HG02798 (cell line): Measurements from ENCODE around the gene CEACAM5.
"Not testable (repeated sequence)": the region's sequence is repeated elsewhere in the genome, so short reads cannot be mapped to it uniquely, and the experiment has no call there.

Experiments
- ATAC-seq: cut with Tn5 transposase; IDR thresholded peaks from one replicate; pipeline ENCODE4 v1.9.1; 2021; ENCODE audit warnings: mild to moderate bottlenecking; ENCODE audit not compliant: unreplicated experiment, poor library complexity

CEACAM5 gene

GRCh38 chr19:41735071-41735600 is 26.7 kb downstream of the CEACAM5 start:
- ATAC-seq = no peak

- ATAC-seq = no peak
Observed at GRCh38 chr19:41739361-41739760, 30.9 kb downstream of the CEACAM5 start.

DNA sequence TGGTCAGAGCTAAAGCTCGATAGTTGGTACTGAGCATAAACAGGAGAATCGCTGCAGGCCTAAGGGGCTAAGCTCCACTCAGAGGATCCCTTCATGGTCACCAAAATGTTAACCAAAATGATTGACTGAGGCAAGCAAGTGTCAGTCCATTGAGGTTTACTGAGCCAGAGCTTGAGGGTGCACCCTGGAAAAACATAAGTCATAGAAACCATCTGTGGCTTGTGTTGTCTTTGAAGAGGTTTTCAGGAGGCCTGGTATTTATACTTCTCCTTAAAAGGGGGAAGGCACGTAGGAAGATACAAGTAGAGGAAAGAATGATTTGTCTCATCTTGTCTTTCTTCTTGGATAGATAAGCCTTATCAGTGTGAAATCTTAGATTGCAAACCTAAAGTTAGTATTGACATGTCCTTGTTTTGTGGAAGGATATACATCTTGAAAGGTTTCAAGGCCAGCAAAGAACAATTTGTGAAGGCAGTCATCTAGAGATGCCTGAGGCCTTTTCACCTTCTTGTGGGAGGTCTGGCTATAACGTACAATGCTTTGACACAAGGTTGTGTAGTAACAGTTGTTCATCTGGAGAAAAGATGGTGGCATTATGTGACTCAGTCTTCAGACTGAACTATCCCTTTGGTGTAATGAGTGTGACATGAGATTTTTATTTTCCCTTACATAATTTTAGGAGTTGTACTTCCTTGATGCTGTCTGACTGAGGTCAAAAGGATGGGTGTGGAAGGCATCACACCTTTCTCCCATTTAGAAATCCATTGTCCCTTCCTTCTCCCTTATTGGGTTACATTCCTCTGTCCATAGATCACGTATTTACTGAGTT is 32.2 kb downstream of the CEACAM5 start:
- ATAC-seq = no peak

DNA sequence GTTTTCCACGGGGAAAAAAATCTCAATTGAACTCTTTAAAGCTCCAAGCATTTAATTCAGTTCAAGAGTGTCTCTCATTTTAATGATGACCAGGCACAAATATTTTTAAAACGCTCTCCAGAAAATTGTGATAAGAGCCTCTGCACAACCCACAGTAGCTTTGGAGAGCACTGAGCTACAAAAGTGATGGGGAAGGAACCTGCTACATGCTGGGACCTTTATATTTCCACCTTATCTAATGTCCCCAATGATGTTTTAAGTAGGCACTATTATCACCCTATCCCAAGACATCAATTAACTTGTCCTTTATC is 32.8 kb downstream of the CEACAM5 start:
- no peak for ATAC-seq

- no peak for ATAC-seq
Observed at GRCh38 chr19:41744850-41745249, 36.4 kb downstream of the CEACAM5 start.

- no peak for ATAC-seq
Observed at GRCh38 chr19:41745756-41746155, 37.3 kb downstream of the CEACAM5 start.

GRCh38 chr19:41746593-41747227 is 38.3 kb downstream of the CEACAM5 start:
- no peak for ATAC-seq

GRCh38 chr19:41748012-41748411 is 39.6 kb downstream of the CEACAM5 start:
- no peak for ATAC-seq

GRCh38 chr19:41750248-41751134 is 42.1 kb downstream of the CEACAM5 start:
- not testable (repeated sequence) for ATAC-seq

DNA sequence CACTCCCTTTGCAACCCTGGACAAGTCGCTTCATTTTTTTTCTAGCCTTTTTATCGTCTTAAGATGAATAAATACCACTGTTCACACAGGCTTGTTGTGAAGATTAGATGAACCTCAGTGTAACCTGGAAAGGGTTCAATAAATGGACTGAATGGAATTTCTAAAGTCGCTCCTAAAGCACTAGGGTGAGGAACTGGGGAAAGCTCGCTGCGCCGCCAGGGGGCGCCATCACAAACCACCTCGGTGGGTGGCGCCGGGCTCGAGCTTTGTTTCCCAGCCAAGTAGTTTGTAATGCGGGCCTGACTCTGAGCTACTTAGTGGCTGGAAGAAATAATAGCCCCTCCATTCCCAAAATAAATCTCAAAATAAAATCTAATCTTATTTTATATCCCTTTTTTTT is 44.7 kb downstream of the CEACAM5 start:
- no peak for ATAC-seq

GRCh38 chr19:41753936-41754529 is 45.6 kb downstream of the CEACAM5 start:
- ATAC-seq = peak; percentile 35

DNA sequence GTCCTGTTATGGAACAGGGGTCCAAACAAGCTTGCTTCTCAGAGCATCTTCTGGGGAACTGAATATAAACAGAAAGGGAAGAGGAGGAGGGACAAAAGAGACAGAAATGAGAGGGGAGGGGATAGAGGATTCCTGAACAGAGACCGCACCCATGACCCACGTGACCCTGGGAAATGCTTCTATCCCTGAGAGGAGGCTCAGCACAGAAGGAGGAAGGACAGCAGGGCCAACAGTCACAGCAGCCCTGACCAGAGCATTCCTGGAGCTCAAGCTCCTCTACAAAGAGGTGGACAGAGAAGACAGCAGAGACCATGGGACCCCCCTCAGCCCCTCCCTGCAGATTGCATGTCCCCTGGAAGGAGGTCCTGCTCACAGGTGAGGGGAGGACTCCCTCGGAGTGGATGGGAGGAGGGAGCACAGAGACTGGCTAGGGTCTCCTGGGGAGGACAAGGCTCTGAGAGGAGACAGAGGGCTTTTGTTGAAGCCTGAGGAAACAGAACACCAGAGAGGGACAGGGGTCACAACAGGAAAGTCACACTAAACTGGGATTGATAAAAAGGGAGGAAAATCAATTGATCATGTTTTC is 47.0 kb downstream of the CEACAM5 start, which contains the start of gene CEACAM6:
TSS of gene CEACAM6 (plus strand) at position 203 of the 586 bp plus-strand sequence. CDS start at position 312, 109 bp downstream.
- no peak for ATAC-seq

GRCh38 chr19:41758846-41759245 is 50.4 kb downstream of the CEACAM5 start:
- ATAC-seq = no peak

- ATAC-seq = no peak
Observed at GRCh38 chr19:41767115-41767514, 58.7 kb downstream of the CEACAM5 start.

DNA sequence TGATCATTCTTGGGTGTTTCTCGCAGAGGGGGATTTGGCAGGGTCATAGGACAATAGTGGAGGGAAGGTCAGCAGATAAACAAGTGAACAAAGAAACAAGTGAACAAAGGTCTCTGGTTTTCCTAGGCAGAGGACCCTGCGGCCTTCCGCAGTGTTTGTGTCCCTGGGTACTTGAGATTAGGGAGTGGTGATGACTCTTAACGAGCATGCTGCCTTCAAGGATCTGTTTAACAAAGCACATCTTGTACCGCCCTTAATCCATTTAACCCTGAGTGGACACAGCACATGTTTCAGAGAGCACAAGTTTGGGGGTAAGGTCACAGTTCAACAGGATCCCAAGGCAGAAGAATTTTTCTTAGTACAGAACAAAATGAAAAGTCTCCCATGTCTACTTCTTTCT is 59.7 kb downstream of the CEACAM5 start:
- ATAC-seq = not testable (repeated sequence)

DNA sequence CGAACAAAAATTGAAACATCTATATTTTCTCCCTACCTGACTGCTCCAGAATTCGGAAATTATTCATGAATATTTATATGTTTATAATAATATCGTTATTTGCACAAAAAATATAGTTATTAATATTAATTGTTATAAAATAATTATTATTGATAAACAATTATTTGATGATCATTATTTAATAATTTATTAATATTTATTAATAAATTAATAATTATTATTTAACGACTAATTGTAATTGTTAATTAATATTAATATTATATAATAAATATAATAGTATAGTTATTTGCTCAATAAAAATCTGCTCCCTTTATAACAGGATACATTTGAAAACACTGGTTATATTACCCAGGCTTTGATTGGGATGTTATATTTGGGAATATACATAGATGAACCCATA is 61.2 kb downstream of the CEACAM5 start:
- ATAC-seq = no peak

DNA sequence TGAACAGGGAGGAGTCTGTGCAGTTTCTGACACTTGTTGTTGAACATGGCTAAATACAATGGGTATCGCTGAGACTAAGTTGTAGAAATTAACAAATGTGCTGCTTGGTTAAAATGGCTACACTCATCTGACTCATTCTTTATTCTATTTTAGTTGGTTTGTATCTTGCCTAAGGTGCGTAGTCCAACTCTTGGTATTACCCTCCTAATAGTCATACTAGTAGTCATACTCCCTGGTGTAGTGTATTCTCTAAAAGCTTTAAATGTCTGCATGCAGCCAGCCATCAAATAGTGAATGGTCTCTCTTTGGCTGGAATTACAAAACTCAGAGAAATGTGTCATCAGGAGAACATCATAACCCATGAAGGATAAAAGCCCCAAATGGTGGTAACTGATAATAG is 63.0 kb downstream of the CEACAM5 start:
- no peak for ATAC-seq

- ATAC-seq = no peak
Observed at GRCh38 chr19:41774515-41774980, 66.1 kb downstream of the CEACAM5 start.

- no peak for ATAC-seq
Observed at GRCh38 chr19:41776700-41777099, 68.3 kb downstream of the CEACAM5 start.
